ENCODE results near the gene PIGT. TPM values are rescaled to one million over a fixed set of nuclear protein-coding genes. Genes with fewer than 3 reads are reported as not detected.

PIGT gene
- total RNA-seq, 1 experiment from 2014 or later: 73.9 TPM

GRCh38 chr20:45378191-45378590, 37.8 kb upstream of the PIGT start, which contains the start of gene TP53TG5:
TSS of gene TP53TG5 (minus strand) at chr20:45378325. CDS start at chr20:45378236, 89 bp downstream.
- Mint-ChIP-seq H3K27ac (no peak within 1 kb of the TSS), H3K4me1 (peaks cover 11 to 17% of the 10 kb centered on the region in 2 experiments), H3K9me3 (no peaks in the 10 kb centered on the region), H3K36me3 (ENCODE audit: insufficient read depth in 1 of 3, low read depth in 3 of 3) (no peaks in the 10 kb centered on the region; a peak in 1 of 7 replicates), H3K27me3 (ENCODE audit: low read depth) (peaks cover 7% of the 10 kb centered on the region), H3K4me3 (no peak within 1 kb of the TSS)
- peaks cover 7% of the 10 kb centered on the region for H3K23me2 ChIP-seq (ENCODE audit: insufficient read length, low read depth, low read length, poor library complexity, severe bottlenecking)
- no peak within 1 kb of the TSS for H3K9ac ChIP-seq (ENCODE audit: extremely low read depth, insufficient read length, low read length)
- H2BK20ac ChIP-seq (ENCODE audit: low read depth, low read length, poor library complexity, severe bottlenecking): no peak within 1 kb of the TSS
- TF ChIP-seq, protein P1, sequence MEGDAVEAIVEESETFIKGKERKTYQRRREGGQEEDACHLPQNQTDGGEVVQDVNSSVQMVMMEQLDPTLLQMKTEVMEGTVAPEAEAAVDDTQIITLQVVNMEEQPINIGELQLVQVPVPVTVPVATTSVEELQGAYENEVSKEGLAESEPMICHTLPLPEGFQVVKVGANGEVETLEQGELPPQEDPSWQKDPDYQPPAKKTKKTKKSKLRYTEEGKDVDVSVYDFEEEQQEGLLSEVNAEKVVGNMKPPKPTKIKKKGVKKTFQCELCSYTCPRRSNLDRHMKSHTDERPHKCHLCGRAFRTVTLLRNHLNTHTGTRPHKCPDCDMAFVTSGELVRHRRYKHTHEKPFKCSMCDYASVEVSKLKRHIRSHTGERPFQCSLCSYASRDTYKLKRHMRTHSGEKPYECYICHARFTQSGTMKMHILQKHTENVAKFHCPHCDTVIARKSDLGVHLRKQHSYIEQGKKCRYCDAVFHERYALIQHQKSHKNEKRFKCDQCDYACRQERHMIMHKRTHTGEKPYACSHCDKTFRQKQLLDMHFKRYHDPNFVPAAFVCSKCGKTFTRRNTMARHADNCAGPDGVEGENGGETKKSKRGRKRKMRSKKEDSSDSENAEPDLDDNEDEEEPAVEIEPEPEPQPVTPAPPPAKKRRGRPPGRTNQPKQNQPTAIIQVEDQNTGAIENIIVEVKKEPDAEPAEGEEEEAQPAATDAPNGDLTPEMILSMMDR (conservative IDR thresholded peaks at IDR 0.05): no peak
- H3K23ac ChIP-seq (ENCODE audit: insufficient read length, low read depth, low read length): no peak within 1 kb of the TSS
- H2BK12ac ChIP-seq (ENCODE audit: insufficient read length, low read depth, low read length): no peak within 1 kb of the TSS
- no peaks in the 10 kb centered on the region for H3K9me3 ChIP-seq (ENCODE audit: control insufficient read depth, low read depth, low read length)
- no peak within 1 kb of the TSS for H4K5ac ChIP-seq (ENCODE audit: insufficient read length, low read depth, low read length)
- no peak within 1 kb of the TSS for H2BK120ac ChIP-seq (ENCODE audit: low read depth, low read length, poor library complexity, severe bottlenecking)
- no peak within 1 kb of the TSS for H3K27ac ChIP-seq (ENCODE audit: insufficient read length, low read depth, low read length)
- H3K18ac ChIP-seq (ENCODE audit: insufficient read length, low read depth, low read length): no peak within 1 kb of the TSS
- no peak within 1 kb of the TSS for H2AFZ ChIP-seq (ENCODE audit: low read length)
- no peak within 1 kb of the TSS for H3K56ac ChIP-seq (ENCODE audit: insufficient read length, low read depth, low read length)
- no peak within 1 kb of the TSS for H4K8ac ChIP-seq (replicated peaks; ENCODE audit: insufficient read length, low read depth, low read length)
- H3K4me2 ChIP-seq (ENCODE audit: insufficient read depth, insufficient read length, low read length): no peak within 1 kb of the TSS
- no peak within 1 kb of the TSS for H2BK15ac ChIP-seq (ENCODE audit: low read depth, low read length)
- H3K14ac ChIP-seq (ENCODE audit: insufficient read depth, low read length): no peak within 1 kb of the TSS
- no peak for DNase-seq
- no peak within 1 kb of the TSS for H2AK5ac ChIP-seq (ENCODE audit: insufficient read length, low read length)
- no peak within 1 kb of the TSS for H2BK5ac ChIP-seq (ENCODE audit: insufficient read length, low read length)
- no peak within 1 kb of the TSS for H3K4ac ChIP-seq (ENCODE audit: low read depth, low read length)
- no peaks in the 10 kb centered on the region for H3K79me1 ChIP-seq (ENCODE audit: insufficient read depth, low read depth, low read length, poor library complexity, severe bottlenecking)
- WGBS (ENCODE audit: extremely low coverage, insufficient read length, low lambda C conversion rate): no CpG with 5 or more reads among the region's 1 CpG
- no peaks in the 10 kb centered on the region for H3K27me3 ChIP-seq (ENCODE audit: insufficient read depth, low read length)
- H4K91ac ChIP-seq (ENCODE audit: insufficient read length, low read depth, low read length): no peak within 1 kb of the TSS
- no peaks in the 10 kb centered on the region for H3K4me1 ChIP-seq (ENCODE audit: insufficient read depth, low read length)
- no peaks in the 10 kb centered on the region for H4K20me1 ChIP-seq (ENCODE audit: control insufficient read depth, insufficient read depth, insufficient read length)
- no peaks in the 10 kb centered on the region for H3K79me2 ChIP-seq (ENCODE audit: insufficient read depth, low read length)
- H3T11ph ChIP-seq (ENCODE audit: low read length): no peak within 1 kb of the TSS

All from H9 (cell line).